Measurements from ENCODE around the gene PRDM5. TPM values are rescaled to one million over a fixed set of nuclear protein-coding genes. Genes with fewer than 3 reads are reported as not detected.

PRDM5 gene
- total RNA-seq, 1 donor: 0.94 TPM

- Histone ChIP-seq H3K4me3 (ENCODE audit: low read length) (no peak overlapping the region), H3K9me3 (ENCODE audit: low read depth, low read length) (no peaks in the 10 kb centered on the region), H3K27me3 (ENCODE audit: insufficient read depth, low read length) (no peaks in the 10 kb centered on the region), H3K4me1 (ENCODE audit: insufficient read depth, low read length) (no peaks in the 10 kb centered on the region)
Observed at GRCh38 chr4:120796271-120796670, 126.3 kb downstream of the PRDM5 start.

GRCh38 chr4:120785202-120785601, 137.3 kb downstream of the PRDM5 start:
- Histone ChIP-seq H3K9me3 (ENCODE audit: low read depth, low read length) (no peaks in the 10 kb centered on the region), H3K4me1 (ENCODE audit: insufficient read depth, low read length) (no peaks in the 10 kb centered on the region), H3K4me3 (ENCODE audit: low read length) (no peak overlapping the region), H3K27me3 (ENCODE audit: insufficient read depth, low read length) (no peaks in the 10 kb centered on the region)

- no peaks in the 10 kb centered on the region for H3K9me3 ChIP-seq (ENCODE audit: low read depth, low read length)
- peaks cover 11% of the 10 kb centered on the region for H3K4me1 ChIP-seq (ENCODE audit: insufficient read depth, low read length)
- no peak overlapping the region for H3K4me3 ChIP-seq (ENCODE audit: low read length)
- no peaks in the 10 kb centered on the region for H3K27me3 ChIP-seq (ENCODE audit: insufficient read depth, low read length)
Observed at GRCh38 chr4:120777459-120777858, 145.1 kb downstream of the PRDM5 start.

- no peaks in the 10 kb centered on the region for H3K27me3 ChIP-seq (ENCODE audit: insufficient read depth, low read length)
- peaks cover 11% of the 10 kb centered on the region for H3K4me1 ChIP-seq (ENCODE audit: insufficient read depth, low read length)
- no peak overlapping the region for H3K4me3 ChIP-seq (ENCODE audit: low read length)
Observed at GRCh38 chr4:120775431-120775830, 147.1 kb downstream of the PRDM5 start.

GRCh38 chr4:120773641-120774040, 148.9 kb downstream of the PRDM5 start:
- H3K27me3 ChIP-seq (ENCODE audit: insufficient read depth, low read length): no peaks in the 10 kb centered on the region
- no peaks in the 10 kb centered on the region for H3K9me3 ChIP-seq (ENCODE audit: low read depth, low read length)
- H3K4me1 ChIP-seq (ENCODE audit: insufficient read depth, low read length): peaks cover 11% of the 10 kb centered on the region
- no peak overlapping the region for H3K4me3 ChIP-seq (ENCODE audit: low read length)

More at GRCh38 chr4:120775431-120775830, 147.1 kb downstream of the PRDM5 start:
- H3K9me3 ChIP-seq (ENCODE audit: low read depth, low read length): no peaks in the 10 kb centered on the region

GRCh38 chr4:120771907-120772306, 150.6 kb downstream of the PRDM5 start:
- Histone ChIP-seq H3K4me3 (ENCODE audit: low read length) (no peak overlapping the region), H3K4me1 (ENCODE audit: insufficient read depth, low read length) (peaks cover 11% of the 10 kb centered on the region), H3K9me3 (ENCODE audit: low read depth, low read length) (no peaks in the 10 kb centered on the region), H3K27me3 (ENCODE audit: insufficient read depth, low read length) (no peaks in the 10 kb centered on the region)

GRCh38 chr4:120770897-120771296, 151.6 kb downstream of the PRDM5 start:
- Histone ChIP-seq H3K4me1 (ENCODE audit: insufficient read depth, low read length) (peaks cover 11% of the 10 kb centered on the region), H3K27me3 (ENCODE audit: insufficient read depth, low read length) (no peaks in the 10 kb centered on the region), H3K4me3 (ENCODE audit: low read length) (no peak overlapping the region), H3K9me3 (ENCODE audit: low read depth, low read length) (no peaks in the 10 kb centered on the region)

GRCh38 chr4:120769227-120769626, 153.3 kb downstream of the PRDM5 start:
- no peaks in the 10 kb centered on the region for H3K27me3 ChIP-seq (ENCODE audit: insufficient read depth, low read length)
- peaks cover 8% of the 10 kb centered on the region for H3K4me1 ChIP-seq (ENCODE audit: insufficient read depth, low read length)
- no peaks in the 10 kb centered on the region for H3K9me3 ChIP-seq (ENCODE audit: low read depth, low read length)
- no peak overlapping the region for H3K4me3 ChIP-seq (ENCODE audit: low read length)

GRCh38 chr4:120765260-120765680, 157.3 kb downstream of the PRDM5 start:
- H3K4me3 ChIP-seq (ENCODE audit: low read length): no peak overlapping the region
- no peaks in the 10 kb centered on the region for H3K4me1 ChIP-seq (ENCODE audit: insufficient read depth, low read length)
- H3K9me3 ChIP-seq (ENCODE audit: low read depth, low read length): no peaks in the 10 kb centered on the region
- no peaks in the 10 kb centered on the region for H3K27me3 ChIP-seq (ENCODE audit: insufficient read depth, low read length)

- Histone ChIP-seq H3K4me3 (ENCODE audit: low read length) (no peak overlapping the region), H3K9me3 (ENCODE audit: low read depth, low read length) (no peaks in the 10 kb centered on the region), H3K4me1 (ENCODE audit: insufficient read depth, low read length) (no peaks in the 10 kb centered on the region), H3K27me3 (ENCODE audit: insufficient read depth, low read length) (no peaks in the 10 kb centered on the region)
Observed at GRCh38 chr4:120763650-120764049, 158.9 kb downstream of the PRDM5 start.

GRCh38 chr4:120761070-120761469, 161.5 kb downstream of the PRDM5 start:
- no peaks in the 10 kb centered on the region for H3K9me3 ChIP-seq (ENCODE audit: low read depth, low read length)
- H3K4me3 ChIP-seq (ENCODE audit: low read length): no peak overlapping the region
- H3K27me3 ChIP-seq (ENCODE audit: insufficient read depth, low read length): no peaks in the 10 kb centered on the region
- H3K4me1 ChIP-seq (ENCODE audit: insufficient read depth, low read length): no peaks in the 10 kb centered on the region

GRCh38 chr4:120760047-120760446, 162.5 kb downstream of the PRDM5 start:
- H3K27me3 ChIP-seq (ENCODE audit: insufficient read depth, low read length): no peaks in the 10 kb centered on the region
- H3K4me3 ChIP-seq (ENCODE audit: low read length): no peak overlapping the region
- no peaks in the 10 kb centered on the region for H3K4me1 ChIP-seq (ENCODE audit: insufficient read depth, low read length)
- H3K9me3 ChIP-seq (ENCODE audit: low read depth, low read length): no peaks in the 10 kb centered on the region

- Histone ChIP-seq H3K4me3 (ENCODE audit: low read length) (no peak overlapping the region), H3K27me3 (ENCODE audit: insufficient read depth, low read length) (no peaks in the 10 kb centered on the region), H3K9me3 (ENCODE audit: low read depth, low read length) (no peaks in the 10 kb centered on the region), H3K4me1 (ENCODE audit: insufficient read depth, low read length) (no peaks in the 10 kb centered on the region)
Observed at GRCh38 chr4:120755864-120756263, 166.7 kb downstream of the PRDM5 start.

GRCh38 chr4:120754590-120754989, 167.9 kb downstream of the PRDM5 start:
- Histone ChIP-seq H3K4me3 (ENCODE audit: low read length) (no peak overlapping the region), H3K9me3 (ENCODE audit: low read depth, low read length) (no peaks in the 10 kb centered on the region), H3K4me1 (ENCODE audit: insufficient read depth, low read length) (no peaks in the 10 kb centered on the region), H3K27me3 (ENCODE audit: insufficient read depth, low read length) (no peaks in the 10 kb centered on the region)

GRCh38 chr4:120753854-120754253, 168.7 kb downstream of the PRDM5 start:
- H3K27me3 ChIP-seq (ENCODE audit: insufficient read depth, low read length): no peaks in the 10 kb centered on the region
- no peak overlapping the region for H3K4me3 ChIP-seq (ENCODE audit: low read length)
- H3K9me3 ChIP-seq (ENCODE audit: low read depth, low read length): no peaks in the 10 kb centered on the region
- H3K4me1 ChIP-seq (ENCODE audit: insufficient read depth, low read length): no peaks in the 10 kb centered on the region

- no peaks in the 10 kb centered on the region for H3K4me1 ChIP-seq (ENCODE audit: insufficient read depth, low read length)
- no peaks in the 10 kb centered on the region for H3K9me3 ChIP-seq (ENCODE audit: low read depth, low read length)
- no peaks in the 10 kb centered on the region for H3K27me3 ChIP-seq (ENCODE audit: insufficient read depth, low read length)
- H3K4me3 ChIP-seq (ENCODE audit: low read length): no peak overlapping the region
Observed at GRCh38 chr4:120750152-120750525, 172.4 kb downstream of the PRDM5 start.
